ENCODE data around the gene ARFGEF3.

Gene ARFGEF3

GRCh38 chr6:138307816-138308730 is 146.3 kb downstream of the ARFGEF3 start:
- no peak for DNase-seq (ENCODE audit: low read depth in 1 of 2, low spot score in 1 of 2)

GRCh38 chr6:138308731-138309110 is 147.0 kb downstream of the ARFGEF3 start:
- no peak for DNase-seq (ENCODE audit: low read depth in 1 of 2, low spot score in 1 of 2)

- DNase-seq (ENCODE audit: low read depth in 1 of 2, low spot score in 1 of 2): no peak
Observed at GRCh38 chr6:138309695-138310094, 148.0 kb downstream of the ARFGEF3 start.

GRCh38 chr6:138310294-138310693 is 148.6 kb downstream of the ARFGEF3 start:
- no peak for DNase-seq (ENCODE audit: low read depth in 1 of 2, low spot score in 1 of 2)

- DNase-seq (ENCODE audit: low read depth in 1 of 2, low spot score in 1 of 2): no peak
Observed at GRCh38 chr6:138310821-138311220, 149.1 kb downstream of the ARFGEF3 start.

- no peak for DNase-seq (ENCODE audit: low read depth in 1 of 2, low spot score in 1 of 2)
Observed at GRCh38 chr6:138311268-138311667, 149.5 kb downstream of the ARFGEF3 start.

GRCh38 chr6:138318741-138319375 is 157.1 kb downstream of the ARFGEF3 start:
- DNase-seq (ENCODE audit: low read depth in 1 of 2, low spot score in 1 of 2): no peak

GRCh38 chr6:138321934-138322333 is 160.2 kb downstream of the ARFGEF3 start:
- no peak for DNase-seq (ENCODE audit: low read depth in 1 of 2, low spot score in 1 of 2)

- no peak for DNase-seq (ENCODE audit: low read depth in 1 of 2, low spot score in 1 of 2)
Observed at GRCh38 chr6:138323821-138324220, 162.1 kb downstream of the ARFGEF3 start.

- DNase-seq (ENCODE audit: low read depth in 1 of 2, low spot score in 1 of 2): no peak
Observed at GRCh38 chr6:138328210-138328609, 166.5 kb downstream of the ARFGEF3 start.

GRCh38 chr6:138330763-138331162 is 169.0 kb downstream of the ARFGEF3 start:
- no peak for DNase-seq (ENCODE audit: low read depth in 1 of 2, low spot score in 1 of 2)

GRCh38 chr6:138331444-138331843 is 169.7 kb downstream of the ARFGEF3 start:
- no peak for DNase-seq (ENCODE audit: low read depth in 1 of 2, low spot score in 1 of 2)

GRCh38 chr6:138331984-138332383 is 170.2 kb downstream of the ARFGEF3 start:
- no peak for DNase-seq (ENCODE audit: low read depth in 1 of 2, low spot score in 1 of 2)

- no peak for DNase-seq (ENCODE audit: low read depth in 1 of 2, low spot score in 1 of 2)
Observed at GRCh38 chr6:138334000-138334399, 172.3 kb downstream of the ARFGEF3 start.

- no peak for DNase-seq (ENCODE audit: low read depth in 1 of 2, low spot score in 1 of 2)
Observed at GRCh38 chr6:138334963-138335362, 173.2 kb downstream of the ARFGEF3 start.

- DNase-seq (ENCODE audit: low read depth in 1 of 2, low spot score in 1 of 2): no peak
Observed at GRCh38 chr6:138336221-138336620, 174.5 kb downstream of the ARFGEF3 start.

GRCh38 chr6:138337076-138337475 is 175.3 kb downstream of the ARFGEF3 start:
- no peak for DNase-seq (ENCODE audit: low read depth in 1 of 2, low spot score in 1 of 2)

- no peak for DNase-seq (ENCODE audit: low read depth in 1 of 2, low spot score in 1 of 2)
Observed at GRCh38 chr6:138339024-138339423, 177.3 kb downstream of the ARFGEF3 start.

- no peak for DNase-seq (ENCODE audit: low read depth in 1 of 2, low spot score in 1 of 2)
Observed at GRCh38 chr6:138341176-138341575, 179.4 kb downstream of the ARFGEF3 start.

GRCh38 chr6:138343112-138343511 is 181.4 kb downstream of the ARFGEF3 start:
- no peak for DNase-seq (ENCODE audit: low read depth in 1 of 2, low spot score in 1 of 2)

GRCh38 chr6:138345565-138346285 is 184.0 kb downstream of the ARFGEF3 start:
- DNase-seq (ENCODE audit: low read depth in 1 of 2, low spot score in 1 of 2): no peak

All from activated CD4-positive, alpha-beta T cell treated with anti-CD3 and anti-CD28 coated beads, Interleukin-2, amount 50 U/mL, for 24 hours (primary cell).